ENCODE results near the gene AGBL4. TPM values are rescaled to one million over a fixed set of nuclear protein-coding genes. Genes with fewer than 3 reads are reported as not detected.

The AGBL4 gene
- total RNA-seq, 4 donors from 2014 or later = not detected

GRCh38 chr1:48555271-48555670 is 1468.5 kb downstream of the AGBL4 start:
- H3K4me1 ChIP-seq = no peaks in the 10 kb centered on the region
- H3K4me3 ChIP-seq = no peak overlapping the region
- no peak overlapping the region for H3K27ac ChIP-seq
- H3K36me3 ChIP-seq = no peaks in the 10 kb centered on the region
- intact Hi-C loops (cut with DNase I) = no loop called here
- H3K9me3 ChIP-seq = no peaks in the 10 kb centered on the region
- 29 to 57% methylated on average over 2 of the region's 2 CpGs for WGBS, 2 donors
- DNase-seq = no peak
- peaks cover 0 to 4% (median 0%) of the 10 kb centered on the region in 4 donors for H3K27me3 ChIP-seq
- TF ChIP-seq, protein P1, sequence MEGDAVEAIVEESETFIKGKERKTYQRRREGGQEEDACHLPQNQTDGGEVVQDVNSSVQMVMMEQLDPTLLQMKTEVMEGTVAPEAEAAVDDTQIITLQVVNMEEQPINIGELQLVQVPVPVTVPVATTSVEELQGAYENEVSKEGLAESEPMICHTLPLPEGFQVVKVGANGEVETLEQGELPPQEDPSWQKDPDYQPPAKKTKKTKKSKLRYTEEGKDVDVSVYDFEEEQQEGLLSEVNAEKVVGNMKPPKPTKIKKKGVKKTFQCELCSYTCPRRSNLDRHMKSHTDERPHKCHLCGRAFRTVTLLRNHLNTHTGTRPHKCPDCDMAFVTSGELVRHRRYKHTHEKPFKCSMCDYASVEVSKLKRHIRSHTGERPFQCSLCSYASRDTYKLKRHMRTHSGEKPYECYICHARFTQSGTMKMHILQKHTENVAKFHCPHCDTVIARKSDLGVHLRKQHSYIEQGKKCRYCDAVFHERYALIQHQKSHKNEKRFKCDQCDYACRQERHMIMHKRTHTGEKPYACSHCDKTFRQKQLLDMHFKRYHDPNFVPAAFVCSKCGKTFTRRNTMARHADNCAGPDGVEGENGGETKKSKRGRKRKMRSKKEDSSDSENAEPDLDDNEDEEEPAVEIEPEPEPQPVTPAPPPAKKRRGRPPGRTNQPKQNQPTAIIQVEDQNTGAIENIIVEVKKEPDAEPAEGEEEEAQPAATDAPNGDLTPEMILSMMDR (IDR thresholded peaks at IDR 0.05) = no peak
- no peak for TF ChIP-seq POLR2A (IDR thresholded peaks at IDR 0.05)

GRCh38 chr1:48552903-48553606 is 1470.7 kb downstream of the AGBL4 start:
- TF ChIP-seq POLR2A (IDR thresholded peaks at IDR 0.05) = no peak
- TF ChIP-seq, protein P1 (IDR thresholded peaks at IDR 0.05) = no peak
- H3K4me3 ChIP-seq = no peak overlapping the region
- intact Hi-C loops (cut with DNase I) = no loop called here
- no peak overlapping the region for H3K27ac ChIP-seq
- H3K9me3 ChIP-seq = no peaks in the 10 kb centered on the region
- H3K4me1 ChIP-seq = no peaks in the 10 kb centered on the region
- no peak for DNase-seq
- no peaks in the 10 kb centered on the region for H3K27me3 ChIP-seq
- 63 to 76% methylated on average over 5 of the region's 5 CpGs for WGBS, 2 donors
- H3K36me3 ChIP-seq = no peaks in the 10 kb centered on the region

DNA sequence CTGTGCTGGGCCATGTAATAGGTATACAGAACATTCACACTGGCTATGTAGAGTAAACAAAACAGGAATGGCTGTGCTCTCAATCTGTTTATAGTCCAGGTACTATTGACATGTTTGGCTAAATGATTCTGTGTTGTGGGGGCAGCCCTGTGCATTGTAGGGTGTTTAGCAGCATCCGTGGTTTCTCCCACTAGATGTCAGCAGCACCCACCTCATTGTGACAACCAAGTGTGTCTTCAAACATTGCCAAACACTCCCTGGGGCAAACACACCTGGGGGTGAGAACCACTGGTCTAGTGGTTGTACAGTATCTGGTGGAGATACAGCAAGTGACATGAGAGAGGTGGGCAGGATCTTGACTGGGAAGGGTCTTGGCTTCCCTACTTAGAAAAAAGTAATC is 1471.3 kb downstream of the AGBL4 start:
- no peaks in the 10 kb centered on the region for H3K27me3 ChIP-seq
- WGBS, 2 donors = 0 to 30% methylated on average over 1 of the region's 1 CpG
- H3K4me1 ChIP-seq = no peaks in the 10 kb centered on the region
- TF ChIP-seq, protein P1 (IDR thresholded peaks at IDR 0.05) = peak in 1 of 6 experiments; percentile 5
- TF ChIP-seq POLR2A (IDR thresholded peaks at IDR 0.05) = no peak
- no peak for DNase-seq
- H3K36me3 ChIP-seq = no peaks in the 10 kb centered on the region
- no peak overlapping the region for H3K27ac ChIP-seq
- no peak overlapping the region for H3K4me3 ChIP-seq
- no peaks in the 10 kb centered on the region for H3K9me3 ChIP-seq
- intact Hi-C loops (cut with DNase I) = no loop called here

- no peak for DNase-seq
- TF ChIP-seq POLR2A (IDR thresholded peaks at IDR 0.05) = no peak
- TF ChIP-seq, protein P1 (IDR thresholded peaks at IDR 0.05) = no peak
- H3K27me3 ChIP-seq = no peaks in the 10 kb centered on the region
- H3K4me3 ChIP-seq = no peak overlapping the region
- no peaks in the 10 kb centered on the region for H3K4me1 ChIP-seq
- H3K9me3 ChIP-seq = no peaks in the 10 kb centered on the region
- H3K36me3 ChIP-seq = no peaks in the 10 kb centered on the region
- no peak overlapping the region for H3K27ac ChIP-seq
- intact Hi-C loops (cut with DNase I) = no loop called here
Observed at GRCh38 chr1:48548985-48549384, 1474.8 kb downstream of the AGBL4 start.

GRCh38 chr1:48547561-48548220 is 1476.1 kb downstream of the AGBL4 start:
- no peaks in the 10 kb centered on the region for H3K36me3 ChIP-seq
- no peak for DNase-seq
- no peak overlapping the region for H3K4me3 ChIP-seq
- intact Hi-C loops (cut with DNase I) = no loop called here
- no peaks in the 10 kb centered on the region for H3K4me1 ChIP-seq
- TF ChIP-seq POLR2A (IDR thresholded peaks at IDR 0.05) = no peak
- TF ChIP-seq, protein P1 (IDR thresholded peaks at IDR 0.05) = no peak
- no peak overlapping the region for H3K27ac ChIP-seq
- 76 to 78% methylated on average over 1 of the region's 1 CpG for WGBS, 2 donors
- H3K9me3 ChIP-seq = no peaks in the 10 kb centered on the region
- H3K27me3 ChIP-seq = no peaks in the 10 kb centered on the region
